T1000 (cell line): ENCODE measurements around the gene MBNL1.

Source experiments
- DNase-seq: peaks from one replicate; lab custom pipeline; 2025; ENCODE audit warnings: mixed read lengths; lab: John Stamatoyannopoulos, UW

The MBNL1 gene

GRCh38 chr3:152276681-152277080 lies 8.0 kb downstream of the MBNL1 start:
- no peak for DNase-seq

GRCh38 chr3:152277198-152277597 lies 8.5 kb downstream of the MBNL1 start:
- DNase-seq = no peak

GRCh38 chr3:152278756-152279427 lies 10.2 kb downstream of the MBNL1 start:
- DNase-seq = no peak

GRCh38 chr3:152279479-152279878 lies 10.8 kb downstream of the MBNL1 start:
- DNase-seq = no peak

- DNase-seq = no peak
These were observed 11.8 kb downstream of the MBNL1 start for GRCh38 chr3:152280539-152280938.

- DNase-seq = no peak
These were observed 12.5 kb downstream of the MBNL1 start for GRCh38 chr3:152281133-152281713.

GRCh38 chr3:152282813-152283212 lies 14.1 kb downstream of the MBNL1 start:
- no peak for DNase-seq

GRCh38 chr3:152283492-152284381 lies 15.0 kb downstream of the MBNL1 start:
- DNase-seq = no peak

- no peak for DNase-seq
These were observed 16.2 kb downstream of the MBNL1 start for GRCh38 chr3:152284906-152285305.

- no peak for DNase-seq
These were observed 16.8 kb downstream of the MBNL1 start for GRCh38 chr3:152285509-152285908.

GRCh38 chr3:152287898-152288576 lies 19.3 kb downstream of the MBNL1 start:
- DNase-seq = no peak

GRCh38 chr3:152288681-152289080 lies 20.0 kb downstream of the MBNL1 start:
- DNase-seq = no peak

GRCh38 chr3:152289708-152290107 lies 21.0 kb downstream of the MBNL1 start:
- no peak for DNase-seq

GRCh38 chr3:152290374-152290773 lies 21.6 kb downstream of the MBNL1 start:
- DNase-seq = no peak

- DNase-seq = no peak
These were observed 22.5 kb downstream of the MBNL1 start for GRCh38 chr3:152291238-152291637.

GRCh38 chr3:152291649-152292066 lies 22.9 kb downstream of the MBNL1 start:
- DNase-seq = no peak

- no peak for DNase-seq
These were observed 23.6 kb downstream of the MBNL1 start for GRCh38 chr3:152292366-152292765.

- no peak for DNase-seq
These were observed 24.7 kb downstream of the MBNL1 start for GRCh38 chr3:152293347-152294006.

- no peak for DNase-seq
These were observed 26.6 kb downstream of the MBNL1 start for GRCh38 chr3:152295344-152295743.

GRCh38 chr3:152295806-152296205 lies 27.1 kb downstream of the MBNL1 start:
- DNase-seq = no peak

GRCh38 chr3:152296382-152296781 lies 27.7 kb downstream of the MBNL1 start:
- no peak for DNase-seq

GRCh38 chr3:152296971-152297370 lies 28.2 kb downstream of the MBNL1 start:
- DNase-seq = no peak
